HL-60 (cell line): ENCODE data around the gene MAGEA8.
"Not testable (repeated sequence)": the region's sequence is repeated elsewhere in the genome, so short reads cannot be mapped to it uniquely, and the experiment has no call there.

Source experiments
- DNase-seq, 2 experiments: peaks; one replicate each; pipeline ENCODE4 v3.0.0-alpha.2; 2010 to 2020; ENCODE audit warnings: low read depth in 1 of 2, low spot score in 1 of 2
- H3K27ac ChIP-seq: fragments of 250-450 bp; sonication (Bioruptor Pico); replicated peaks from 2 replicates; pipeline ENCODE4 v1.5.1; 2020; ENCODE audit warnings: mild to moderate bottlenecking, moderate library complexity
- H3K27me3 ChIP-seq: fragments of 250-450 bp; sonication (Bioruptor Pico); 2 replicates; pipeline ENCODE4 v1.5.1; 2021; ENCODE audit warnings: mild to moderate bottlenecking, moderate library complexity; ENCODE audit not compliant: insufficient read depth, poor library complexity, severe bottlenecking
- H3K4me3 ChIP-seq: replicated peaks from 2 replicates; pipeline ENCODE4 v1.5.1; 2011; ENCODE audit warnings: mild to moderate bottlenecking, control low read depth, low read length; ENCODE audit not compliant: insufficient read depth
- GABPA ChIP-seq: IDR thresholded peaks from 2 replicates; pipeline ENCODE4 v1.6.1; 2012; ENCODE audit warnings: low read depth
- POLR2AphosphoS5 ChIP-seq: IDR thresholded peaks from 2 replicates; pipeline ENCODE4 v1.6.1; 2012; ENCODE audit warnings: low read depth
- SPI1 ChIP-seq: IDR thresholded peaks from 2 replicates; pipeline ENCODE4 v1.6.1; 2012; ENCODE audit warnings: low read depth, mild to moderate bottlenecking, borderline replicate concordance
- long read RNA-seq: library from polyadenylated mRNA; unstranded; transcript quantifications from one replicate; pipeline ENCODE4 v2.0.0, GENCODE V29; 2020
- TF ChIP-seq, protein P1 (sequence below): IDR thresholded peaks from one replicate; pipeline ENCODE4 v1.5.1; 2011; ENCODE audit warnings: low read length, control low read depth, inconsistent platforms; ENCODE audit not compliant: insufficient read depth
- TF ChIP-seq, protein P2 (sequence below): IDR thresholded peaks from 2 replicates; pipeline ENCODE4 v1.6.1; 2012; ENCODE audit warnings: low read depth; ENCODE audit not compliant: insufficient replicate concordance

Gene MAGEA8, protein sequence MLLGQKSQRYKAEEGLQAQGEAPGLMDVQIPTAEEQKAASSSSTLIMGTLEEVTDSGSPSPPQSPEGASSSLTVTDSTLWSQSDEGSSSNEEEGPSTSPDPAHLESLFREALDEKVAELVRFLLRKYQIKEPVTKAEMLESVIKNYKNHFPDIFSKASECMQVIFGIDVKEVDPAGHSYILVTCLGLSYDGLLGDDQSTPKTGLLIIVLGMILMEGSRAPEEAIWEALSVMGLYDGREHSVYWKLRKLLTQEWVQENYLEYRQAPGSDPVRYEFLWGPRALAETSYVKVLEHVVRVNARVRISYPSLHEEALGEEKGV
- long read RNA-seq: 0 reads

DNA sequence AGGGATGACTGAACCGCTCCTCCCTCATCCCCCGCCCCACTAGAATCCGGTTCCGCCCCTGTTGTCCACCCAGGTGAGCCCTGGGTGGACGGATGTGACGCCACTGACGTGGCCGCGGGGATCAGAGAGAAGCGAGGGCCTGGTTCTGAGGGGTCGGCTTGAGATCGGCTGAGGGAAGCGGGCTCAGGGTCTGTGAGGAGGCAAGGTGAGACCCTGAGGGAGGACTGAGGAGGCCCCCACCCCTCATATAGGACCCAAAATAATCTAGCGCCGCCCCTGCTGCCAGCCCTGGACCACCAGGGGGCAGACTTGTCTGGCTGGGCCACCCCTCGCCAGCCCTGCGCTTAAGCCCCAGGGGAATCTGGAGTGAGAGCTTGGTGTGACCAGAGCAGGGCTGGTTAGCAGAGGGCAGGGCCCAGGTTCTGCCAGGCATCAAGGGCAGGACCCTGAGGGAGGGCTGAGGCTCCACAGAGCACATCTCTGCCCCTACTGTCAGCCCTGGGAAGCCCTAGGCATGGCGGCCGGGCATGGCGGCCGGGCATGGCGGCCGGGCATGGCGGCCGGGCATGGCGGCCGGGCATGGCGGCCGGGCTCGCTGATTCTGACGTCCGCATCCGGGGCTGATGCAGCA is at the start of gene MAGEA8:
Gene MAGEA8 (plus strand): TSS at position 103 of the 631 bp plus-strand sequence. CDS start 3,090 bp downstream, outside the sequence.
- H3K4me3 ChIP-seq: no peak within 1 kb of the TSS
- no peak within 1 kb of the TSS for H3K27ac ChIP-seq
- no peaks in the 10 kb centered on the region for H3K27me3 ChIP-seq
- TF ChIP-seq POLR2AphosphoS5 (no peak), GABPA (no peak), SPI1 (no peak)
- TF ChIP-seq, protein P1, sequence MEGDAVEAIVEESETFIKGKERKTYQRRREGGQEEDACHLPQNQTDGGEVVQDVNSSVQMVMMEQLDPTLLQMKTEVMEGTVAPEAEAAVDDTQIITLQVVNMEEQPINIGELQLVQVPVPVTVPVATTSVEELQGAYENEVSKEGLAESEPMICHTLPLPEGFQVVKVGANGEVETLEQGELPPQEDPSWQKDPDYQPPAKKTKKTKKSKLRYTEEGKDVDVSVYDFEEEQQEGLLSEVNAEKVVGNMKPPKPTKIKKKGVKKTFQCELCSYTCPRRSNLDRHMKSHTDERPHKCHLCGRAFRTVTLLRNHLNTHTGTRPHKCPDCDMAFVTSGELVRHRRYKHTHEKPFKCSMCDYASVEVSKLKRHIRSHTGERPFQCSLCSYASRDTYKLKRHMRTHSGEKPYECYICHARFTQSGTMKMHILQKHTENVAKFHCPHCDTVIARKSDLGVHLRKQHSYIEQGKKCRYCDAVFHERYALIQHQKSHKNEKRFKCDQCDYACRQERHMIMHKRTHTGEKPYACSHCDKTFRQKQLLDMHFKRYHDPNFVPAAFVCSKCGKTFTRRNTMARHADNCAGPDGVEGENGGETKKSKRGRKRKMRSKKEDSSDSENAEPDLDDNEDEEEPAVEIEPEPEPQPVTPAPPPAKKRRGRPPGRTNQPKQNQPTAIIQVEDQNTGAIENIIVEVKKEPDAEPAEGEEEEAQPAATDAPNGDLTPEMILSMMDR: no peak
- TF ChIP-seq, protein P2, sequence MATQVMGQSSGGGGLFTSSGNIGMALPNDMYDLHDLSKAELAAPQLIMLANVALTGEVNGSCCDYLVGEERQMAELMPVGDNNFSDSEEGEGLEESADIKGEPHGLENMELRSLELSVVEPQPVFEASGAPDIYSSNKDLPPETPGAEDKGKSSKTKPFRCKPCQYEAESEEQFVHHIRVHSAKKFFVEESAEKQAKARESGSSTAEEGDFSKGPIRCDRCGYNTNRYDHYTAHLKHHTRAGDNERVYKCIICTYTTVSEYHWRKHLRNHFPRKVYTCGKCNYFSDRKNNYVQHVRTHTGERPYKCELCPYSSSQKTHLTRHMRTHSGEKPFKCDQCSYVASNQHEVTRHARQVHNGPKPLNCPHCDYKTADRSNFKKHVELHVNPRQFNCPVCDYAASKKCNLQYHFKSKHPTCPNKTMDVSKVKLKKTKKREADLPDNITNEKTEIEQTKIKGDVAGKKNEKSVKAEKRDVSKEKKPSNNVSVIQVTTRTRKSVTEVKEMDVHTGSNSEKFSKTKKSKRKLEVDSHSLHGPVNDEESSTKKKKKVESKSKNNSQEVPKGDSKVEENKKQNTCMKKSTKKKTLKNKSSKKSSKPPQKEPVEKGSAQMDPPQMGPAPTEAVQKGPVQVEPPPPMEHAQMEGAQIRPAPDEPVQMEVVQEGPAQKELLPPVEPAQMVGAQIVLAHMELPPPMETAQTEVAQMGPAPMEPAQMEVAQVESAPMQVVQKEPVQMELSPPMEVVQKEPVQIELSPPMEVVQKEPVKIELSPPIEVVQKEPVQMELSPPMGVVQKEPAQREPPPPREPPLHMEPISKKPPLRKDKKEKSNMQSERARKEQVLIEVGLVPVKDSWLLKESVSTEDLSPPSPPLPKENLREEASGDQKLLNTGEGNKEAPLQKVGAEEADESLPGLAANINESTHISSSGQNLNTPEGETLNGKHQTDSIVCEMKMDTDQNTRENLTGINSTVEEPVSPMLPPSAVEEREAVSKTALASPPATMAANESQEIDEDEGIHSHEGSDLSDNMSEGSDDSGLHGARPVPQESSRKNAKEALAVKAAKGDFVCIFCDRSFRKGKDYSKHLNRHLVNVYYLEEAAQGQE: no peak
- no peak for DNase-seq

DNA sequence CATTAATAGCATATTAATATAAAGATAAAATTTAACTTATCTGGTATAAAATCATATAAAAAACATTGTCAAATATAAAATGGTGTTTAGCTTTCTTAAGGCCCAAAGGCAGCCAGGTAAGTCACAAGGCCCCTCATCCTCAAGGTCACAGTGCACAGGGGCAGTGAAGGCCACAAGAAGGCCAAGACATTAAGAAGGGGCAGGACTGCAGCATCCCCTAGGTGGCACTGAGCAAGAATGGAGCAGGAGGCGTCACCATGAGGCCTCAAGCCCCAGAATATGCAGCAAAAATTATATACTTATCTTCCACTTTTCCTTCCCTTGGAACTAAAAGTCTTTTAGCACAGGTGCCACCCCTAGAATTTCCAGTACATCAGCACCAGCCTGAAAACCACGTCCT is 49.5 kb upstream of the MAGEA8 start:
- Histone ChIP-seq H3K27ac (no peak overlapping the region), H3K4me3 (no peak overlapping the region), H3K27me3 (no peaks in the 10 kb centered on the region)
- TF ChIP-seq SPI1: no peak
- TF ChIP-seq, protein P2: no peak
- TF ChIP-seq POLR2AphosphoS5: no peak
- TF ChIP-seq, protein P1: no peak
- DNase-seq: no peak

DNA sequence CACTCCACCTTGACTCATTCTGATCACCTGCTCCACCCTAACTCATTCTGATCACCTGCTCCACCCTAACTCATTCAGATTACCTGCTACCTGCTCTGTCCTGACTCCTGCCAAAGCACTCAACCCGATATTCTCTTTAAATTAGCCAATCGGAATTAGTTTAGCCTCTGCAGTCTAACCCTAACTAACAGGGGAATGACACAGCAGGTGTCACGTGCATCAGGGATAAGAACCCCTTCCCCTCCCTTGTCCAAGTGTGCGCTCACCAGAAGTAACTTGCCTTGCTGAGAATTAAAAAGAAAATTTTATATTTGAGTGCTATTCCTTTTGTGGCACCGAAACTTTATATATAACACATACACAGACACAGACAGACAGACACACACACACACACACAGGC is 44.3 kb upstream of the MAGEA8 start:
- not testable (repeated sequence) for DNase-seq, H3K27me3 ChIP-seq, H3K27ac ChIP-seq, H3K4me3 ChIP-seq

DNA sequence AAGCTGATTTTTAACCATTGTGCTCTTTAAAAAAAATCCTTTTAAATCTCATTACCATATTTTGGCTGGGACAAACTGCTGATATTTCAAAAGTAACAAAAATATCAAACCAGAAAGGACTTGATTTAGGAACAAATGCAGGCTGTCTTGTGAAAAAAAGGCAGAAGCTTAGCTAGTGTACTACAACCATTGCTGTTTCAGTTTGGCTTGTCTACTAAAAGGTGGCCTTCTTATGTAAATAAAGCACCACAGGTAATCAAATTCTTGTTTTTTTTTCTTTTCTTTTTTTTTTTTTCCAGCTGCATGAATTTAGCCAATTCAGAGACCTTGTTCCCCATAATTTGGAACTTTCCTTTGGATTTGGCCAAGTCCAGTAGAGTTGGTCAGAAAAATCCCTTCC is 43.8 kb upstream of the MAGEA8 start:
- no peaks in the 10 kb centered on the region for H3K27me3 ChIP-seq
- DNase-seq: no peak
- TF ChIP-seq, protein P2: no peak
- TF ChIP-seq POLR2AphosphoS5: no peak
- TF ChIP-seq, protein P1: no peak
- no peak for TF ChIP-seq GABPA
- no peak for TF ChIP-seq SPI1
- H3K4me3 ChIP-seq: no peak overlapping the region
- no peak overlapping the region for H3K27ac ChIP-seq
